IPS-18a (cell line): ENCODE results near the gene YPEL3.

ENCODE experiments used
- H3K27ac ChIP-seq: one replicate; pipeline ENCODE4 v1.5.1; 2013; ENCODE audit warnings: low read length
- H3K27me3 ChIP-seq: one replicate; pipeline ENCODE4 v1.6.1; 2013; ENCODE audit warnings: mild to moderate bottlenecking, low read length; ENCODE audit not compliant: control insufficient read depth, insufficient read depth
- H3K36me3 ChIP-seq: one replicate; pipeline ENCODE4 v1.6.1; 2013; ENCODE audit warnings: low read depth, low read length; ENCODE audit not compliant: control insufficient read depth
- H3K4me1 ChIP-seq: one replicate; pipeline ENCODE4 v1.6.1; 2013; ENCODE audit warnings: low read depth, low read length; ENCODE audit not compliant: control insufficient read depth
- H3K4me3 ChIP-seq: one replicate; pipeline ENCODE4 v1.5.1; 2013; ENCODE audit warnings: low read length
- H3K9ac ChIP-seq: one replicate; pipeline ENCODE4 v1.6.1; 2013; ENCODE audit warnings: mild to moderate bottlenecking, low read length, moderate library complexity
- H3K9me3 ChIP-seq: one replicate; pipeline ENCODE4 v1.6.1; 2013; ENCODE audit warnings: low read depth, low read length; ENCODE audit not compliant: control insufficient read depth

YPEL3 gene, protein sequence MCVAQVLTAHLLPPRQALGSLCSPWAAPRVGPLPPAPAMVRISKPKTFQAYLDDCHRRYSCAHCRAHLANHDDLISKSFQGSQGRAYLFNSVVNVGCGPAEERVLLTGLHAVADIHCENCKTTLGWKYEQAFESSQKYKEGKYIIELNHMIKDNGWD

GRCh38 chr16:30096105-30096861 is at the start of gene YPEL3:
TSS of gene YPEL3 (minus strand) at chr16:30096213. CDS start at chr16:30095482, 731 bp downstream.
- Histone ChIP-seq H3K36me3 (no peaks in the 10 kb centered on the region), H3K9me3 (peaks cover 12% of the 10 kb centered on the region), H3K4me3 (peak within 1 kb of the TSS; percentile 52), H3K27ac (peak within 1 kb of the TSS; percentile 76), H3K27me3 (no peaks in the 10 kb centered on the region), H3K9ac (peak within 1 kb of the TSS; percentile 70), H3K4me1 (peaks cover 5% of the 10 kb centered on the region)

DNA sequence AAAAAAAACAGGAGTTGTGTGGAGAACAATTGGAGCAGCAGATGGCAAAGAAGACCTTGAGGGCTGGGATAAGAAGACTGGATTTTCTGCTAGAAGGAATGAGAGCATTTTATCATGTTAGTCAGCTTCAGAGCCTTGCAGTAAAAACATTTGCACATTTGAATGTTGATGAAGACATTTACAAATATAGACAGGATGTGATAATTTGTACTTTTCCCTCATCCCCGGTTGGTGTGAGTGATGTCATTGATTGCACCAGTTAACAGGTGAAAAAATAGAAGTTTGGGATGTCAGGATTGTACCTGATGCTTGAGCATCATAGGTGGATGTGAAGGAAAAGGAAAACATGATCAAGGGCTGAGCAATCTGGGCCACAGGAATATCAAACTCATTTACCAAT is 49.6 kb upstream of the YPEL3 start:
- Histone ChIP-seq H3K27me3 (no peaks in the 10 kb centered on the region), H3K9ac (no peak overlapping the region), H3K4me3 (no peak overlapping the region), H3K27ac (no peak overlapping the region), H3K36me3 (no peaks in the 10 kb centered on the region), H3K9me3 (no peaks in the 10 kb centered on the region), H3K4me1 (no peaks in the 10 kb centered on the region)

GRCh38 chr16:30144917-30145316 is 48.9 kb upstream of the YPEL3 start:
- Histone ChIP-seq H3K27ac (no peak overlapping the region), H3K9ac (no peak overlapping the region), H3K4me3 (no peak overlapping the region), H3K27me3 (no peaks in the 10 kb centered on the region), H3K4me1 (no peaks in the 10 kb centered on the region), H3K36me3 (no peaks in the 10 kb centered on the region), H3K9me3 (no peaks in the 10 kb centered on the region)

- no peak overlapping the region for H3K9ac ChIP-seq
These were observed 48.0 kb upstream of the YPEL3 start for GRCh38 chr16:30144017-30144416.

DNA sequence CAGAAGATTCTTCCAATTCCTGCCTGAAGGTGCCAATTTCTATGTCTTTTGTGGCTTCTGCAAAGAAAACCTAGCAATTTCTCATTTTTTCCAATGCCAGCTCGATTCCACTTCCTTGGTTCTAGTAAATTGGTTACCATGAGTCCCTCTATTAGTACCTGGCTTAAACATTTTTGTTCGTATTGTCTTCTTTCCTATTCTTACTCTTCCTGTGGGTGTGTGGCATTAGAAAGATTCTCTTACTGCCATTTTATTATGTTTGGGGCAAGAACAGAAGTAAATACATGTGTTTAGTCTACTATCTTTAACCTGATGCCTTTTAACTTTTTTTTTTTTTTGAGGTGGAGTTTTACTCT is 47.3 kb upstream of the YPEL3 start:
- Histone ChIP-seq H3K27ac (no peak overlapping the region), H3K36me3 (no peaks in the 10 kb centered on the region), H3K4me1 (no peaks in the 10 kb centered on the region), H3K9me3 (no peaks in the 10 kb centered on the region), H3K27me3 (no peaks in the 10 kb centered on the region), H3K9ac (no peak overlapping the region), H3K4me3 (no peak overlapping the region)

More at GRCh38 chr16:30144017-30144416, 48.0 kb upstream of the YPEL3 start:
- Histone ChIP-seq H3K9me3 (no peaks in the 10 kb centered on the region), H3K36me3 (no peaks in the 10 kb centered on the region), H3K4me3 (no peak overlapping the region), H3K27me3 (no peaks in the 10 kb centered on the region), H3K4me1 (no peaks in the 10 kb centered on the region), H3K27ac (no peak overlapping the region)

DNA sequence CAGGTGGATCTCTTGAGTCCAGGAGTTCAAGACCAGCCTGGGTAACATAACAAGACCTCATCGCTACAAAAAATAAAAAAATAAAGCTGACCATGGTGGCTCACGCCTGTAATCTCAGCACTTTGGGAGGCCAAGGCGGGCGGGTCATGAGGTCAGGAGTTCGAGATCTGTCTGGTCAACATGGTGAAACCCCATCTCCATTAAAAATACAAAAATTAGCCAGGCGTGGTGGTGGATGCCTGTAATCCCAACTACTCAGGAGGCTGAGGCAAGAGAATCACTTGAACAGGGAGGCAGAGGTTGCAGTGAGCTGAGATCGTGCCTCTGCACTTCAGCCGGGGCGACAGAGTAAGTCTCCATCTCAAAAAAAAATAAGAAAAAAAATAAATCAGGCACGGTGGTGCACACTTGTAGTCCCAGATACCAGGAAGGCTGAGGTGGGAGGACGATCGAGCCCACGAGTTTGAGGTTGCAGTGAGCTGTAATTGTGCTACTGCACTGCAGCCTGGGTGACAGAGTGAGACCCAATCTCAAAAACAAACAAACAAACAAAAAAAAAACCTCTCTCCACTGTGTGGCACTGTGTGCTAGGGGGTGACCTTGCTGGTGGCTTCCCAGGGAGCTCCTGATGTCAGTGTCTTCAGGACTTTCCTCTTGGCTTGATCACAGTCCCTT is 46.8 kb upstream of the YPEL3 start:
- H3K27ac ChIP-seq = no peak overlapping the region
- no peaks in the 10 kb centered on the region for H3K9me3 ChIP-seq
- H3K36me3 ChIP-seq = no peaks in the 10 kb centered on the region
- no peak overlapping the region for H3K4me3 ChIP-seq
- no peak overlapping the region for H3K9ac ChIP-seq
- no peaks in the 10 kb centered on the region for H3K27me3 ChIP-seq
- no peaks in the 10 kb centered on the region for H3K4me1 ChIP-seq

GRCh38 chr16:30141750-30142149 is 45.7 kb upstream of the YPEL3 start:
- H3K9ac ChIP-seq = no peak overlapping the region
- no peak overlapping the region for H3K27ac ChIP-seq
- H3K27me3 ChIP-seq = no peaks in the 10 kb centered on the region
- no peaks in the 10 kb centered on the region for H3K36me3 ChIP-seq
- no peaks in the 10 kb centered on the region for H3K9me3 ChIP-seq
- H3K4me3 ChIP-seq = no peak overlapping the region
- H3K4me1 ChIP-seq = no peaks in the 10 kb centered on the region

DNA sequence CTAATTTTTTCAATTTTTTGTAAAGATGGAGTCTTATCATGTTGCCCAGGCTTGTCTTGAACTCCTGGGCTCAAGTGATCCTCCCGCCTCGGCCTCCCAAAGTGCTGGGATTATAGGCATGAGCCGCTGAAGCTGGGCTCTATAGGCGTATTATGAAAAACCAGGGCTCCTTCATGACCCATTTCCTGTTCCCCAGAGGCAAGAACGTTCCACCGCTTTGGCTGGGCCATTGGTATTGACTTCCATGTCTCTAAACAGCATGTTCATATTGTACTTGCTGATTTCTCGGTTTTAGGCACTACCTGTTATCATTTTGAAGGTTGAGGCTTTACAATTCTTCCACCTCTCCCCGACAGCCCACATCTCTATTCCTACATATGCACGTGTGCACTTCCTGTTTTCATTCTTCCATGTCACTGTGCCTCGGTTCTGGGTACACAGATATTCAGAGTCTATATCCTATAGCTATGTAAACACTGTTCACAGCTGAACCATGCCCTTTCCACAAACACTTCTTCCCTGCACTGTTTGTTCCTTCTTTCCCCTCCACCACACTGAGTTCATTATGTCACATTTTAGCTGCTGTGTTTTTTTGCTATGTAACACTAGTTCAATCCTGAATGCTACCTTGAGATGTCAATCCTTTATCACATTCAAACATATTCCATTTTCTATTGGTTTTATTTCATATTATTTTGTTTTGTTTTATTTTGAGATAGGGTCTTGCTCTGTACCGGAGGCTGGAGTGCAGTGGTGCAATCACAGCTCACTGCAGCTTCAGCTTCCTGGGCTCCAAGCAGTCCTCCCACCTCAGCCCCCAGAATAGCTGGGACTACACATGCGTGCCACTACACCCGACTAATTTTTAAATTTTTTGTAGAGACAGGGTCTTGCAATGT is 43.8 kb upstream of the YPEL3 start:
- H3K4me1 ChIP-seq = no peaks in the 10 kb centered on the region
- H3K9ac ChIP-seq = no peak overlapping the region
- no peaks in the 10 kb centered on the region for H3K9me3 ChIP-seq
- H3K27me3 ChIP-seq = no peaks in the 10 kb centered on the region
- H3K27ac ChIP-seq = no peak overlapping the region
- no peak overlapping the region for H3K4me3 ChIP-seq
- no peaks in the 10 kb centered on the region for H3K36me3 ChIP-seq

GRCh38 chr16:30137897-30138296 is 41.9 kb upstream of the YPEL3 start:
- Histone ChIP-seq H3K27ac (no peak overlapping the region), H3K4me3 (no peak overlapping the region), H3K9ac (no peak overlapping the region), H3K36me3 (no peaks in the 10 kb centered on the region), H3K4me1 (no peaks in the 10 kb centered on the region), H3K27me3 (no peaks in the 10 kb centered on the region), H3K9me3 (no peaks in the 10 kb centered on the region)

GRCh38 chr16:30136971-30137605 is 41.1 kb upstream of the YPEL3 start:
- Histone ChIP-seq H3K4me1 (no peaks in the 10 kb centered on the region), H3K9me3 (no peaks in the 10 kb centered on the region), H3K27ac (no peak overlapping the region), H3K9ac (no peak overlapping the region), H3K36me3 (no peaks in the 10 kb centered on the region), H3K27me3 (no peaks in the 10 kb centered on the region), H3K4me3 (no peak overlapping the region)

- no peaks in the 10 kb centered on the region for H3K36me3 ChIP-seq
- no peak overlapping the region for H3K4me3 ChIP-seq
- H3K27me3 ChIP-seq = no peaks in the 10 kb centered on the region
- no peaks in the 10 kb centered on the region for H3K9me3 ChIP-seq
- no peak overlapping the region for H3K9ac ChIP-seq
- no peak overlapping the region for H3K27ac ChIP-seq
- H3K4me1 ChIP-seq = no peaks in the 10 kb centered on the region
These were observed 36.6 kb upstream of the YPEL3 start for GRCh38 chr16:30132591-30132990.
